Stromal cell of bone marrow (primary cell): ENCODE results near the gene MDP1.

Experiments
- DNase-seq: peaks from one replicate; pipeline ENCODE4 v3.0.0-alpha.2; 2012; ENCODE audit warnings: low read depth

MDP1 gene

GRCh38 chr14:24179961-24180796 lies 35.7 kb downstream of the MDP1 start:
- DNase-seq: peak; percentile 86

- DNase-seq: no peak
Measured at GRCh38 chr14:24179294-24179960, 36.4 kb downstream of the MDP1 start.

GRCh38 chr14:24178399-24179178 lies 37.3 kb downstream of the MDP1 start:
- DNase-seq: no peak

- no peak for DNase-seq
Measured at GRCh38 chr14:24177891-24178290, 38.0 kb downstream of the MDP1 start.

- DNase-seq: no peak
Measured at GRCh38 chr14:24177041-24177825, 38.6 kb downstream of the MDP1 start.

GRCh38 chr14:24176599-24176998 lies 39.3 kb downstream of the MDP1 start:
- DNase-seq: no peak

- DNase-seq: no peak
Measured at GRCh38 chr14:24172871-24173281, 43.0 kb downstream of the MDP1 start.

- no peak for DNase-seq
Measured at GRCh38 chr14:24172261-24172860, 43.5 kb downstream of the MDP1 start.

GRCh38 chr14:24171422-24172260 lies 44.2 kb downstream of the MDP1 start, which contains the start of gene REC8:
Gene REC8 (plus strand): TSS chr14:24172080. CDS start chr14:24172553, 473 bp downstream.
- DNase-seq: no peak

- no peak for DNase-seq
Measured at GRCh38 chr14:24167469-24168114, 48.3 kb downstream of the MDP1 start.

GRCh38 chr14:24165785-24166184 lies 50.1 kb downstream of the MDP1 start:
- DNase-seq: no peak

- no peak for DNase-seq
Measured at GRCh38 chr14:24164518-24164991, 51.3 kb downstream of the MDP1 start.
